GM18502 (cell line): Measurements from ENCODE around the gene ZNF385C.
A peak's percentile ranks its signal among the peaks of the same experiment; 100 is the strongest.

ENCODE experiments used
- ATAC-seq: cut with Tn5 transposase; IDR thresholded peaks from one replicate; pipeline ENCODE4 v1.9.1; 2021; ENCODE audit warnings: mild to moderate bottlenecking; ENCODE audit not compliant: unreplicated experiment, poor library complexity

Gene ZNF385C

DNA sequence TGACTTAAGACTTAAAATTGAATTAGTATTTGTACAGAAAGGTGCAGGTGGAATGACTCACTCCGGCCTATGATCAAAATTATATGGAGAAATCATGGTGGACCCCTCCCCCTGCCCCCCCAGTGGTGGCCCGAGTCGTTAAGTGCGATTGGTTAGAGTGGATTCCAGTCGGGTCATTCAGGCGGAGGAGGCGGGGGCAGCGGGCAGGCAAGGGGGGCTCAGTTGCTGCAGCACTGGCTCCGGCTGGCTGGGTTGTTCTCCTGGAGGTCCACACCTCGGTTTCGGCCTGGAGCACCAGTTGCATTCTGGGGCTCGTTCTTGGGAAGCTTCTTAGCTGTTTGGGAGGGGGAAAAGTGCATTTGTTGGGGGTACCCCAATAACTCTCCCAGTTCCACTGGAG lies 27.3 kb upstream of the ZNF385C start:
- no peak for ATAC-seq

DNA sequence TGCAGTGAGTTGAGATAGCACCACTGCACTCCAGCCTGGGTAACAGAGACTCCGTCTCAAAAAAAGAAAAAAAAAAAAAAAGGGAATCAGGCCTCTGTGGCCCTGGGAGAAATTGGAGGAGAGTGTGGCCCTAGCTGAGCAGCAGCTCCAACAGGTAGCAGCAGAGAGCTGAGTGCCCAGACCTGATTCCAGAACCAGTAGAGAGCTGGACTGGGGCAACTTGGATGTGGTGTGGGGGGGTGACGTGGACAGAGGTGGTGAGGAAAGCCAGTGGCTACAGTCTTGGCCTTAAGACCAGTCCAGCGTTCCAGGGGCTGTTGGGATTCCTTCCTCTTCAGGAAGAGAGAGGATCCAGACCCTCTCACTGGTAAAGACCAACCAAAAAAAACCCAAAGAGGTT lies 26.0 kb upstream of the ZNF385C start:
- no peak for ATAC-seq

DNA sequence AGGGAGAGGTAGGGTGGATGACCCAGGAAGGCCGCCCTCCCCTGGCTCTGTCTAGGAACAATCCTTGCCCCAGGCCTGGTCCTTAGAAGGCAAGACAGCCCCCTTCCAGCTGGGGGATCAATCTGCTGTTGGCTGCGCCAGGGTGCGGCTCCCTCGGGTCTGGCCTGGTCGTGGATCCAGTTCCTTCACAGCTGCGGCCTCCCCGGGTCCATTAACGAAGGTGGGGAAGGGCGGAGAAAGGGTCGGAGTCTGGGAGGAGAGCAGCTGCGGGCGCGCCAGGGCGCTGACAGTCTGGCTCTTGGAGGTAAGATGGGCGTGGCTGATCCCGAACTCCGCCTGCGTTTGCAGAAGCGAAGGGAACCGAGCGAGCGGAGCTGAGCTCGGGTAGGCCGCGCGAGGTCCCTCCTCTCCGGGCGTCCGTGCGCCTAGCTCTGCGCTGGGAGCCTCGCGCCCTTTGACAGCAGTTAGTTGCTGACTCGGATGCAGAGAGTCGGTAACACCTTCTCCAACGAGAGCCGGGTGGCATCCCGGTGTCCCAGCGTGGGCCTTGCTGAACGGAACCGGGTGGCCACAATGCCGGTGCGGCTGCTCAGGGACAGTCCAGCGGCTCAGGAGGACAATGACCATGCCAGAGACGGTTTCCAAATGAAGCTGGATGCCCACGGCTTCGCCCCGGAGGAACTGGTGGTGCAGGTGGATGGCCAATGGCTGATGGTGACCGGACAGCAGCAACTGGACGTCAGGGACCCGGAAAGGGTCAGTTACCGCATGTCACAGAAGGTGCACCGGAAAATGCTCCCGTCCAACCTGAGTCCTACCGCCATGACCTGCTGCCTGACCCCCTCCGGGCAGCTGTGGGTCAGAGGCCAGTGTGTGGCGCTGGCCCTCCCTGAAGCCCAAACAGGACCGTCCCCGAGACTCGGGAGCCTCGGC lies 24.4 kb upstream of the ZNF385C start, which contains the start of gene HSPB9:
Gene HSPB9, plus strand, starts transcription at position 434 of the 933 bp plus-strand sequence. Its CDS starts 47 bp downstream, at position 481.
- no peak for ATAC-seq

DNA sequence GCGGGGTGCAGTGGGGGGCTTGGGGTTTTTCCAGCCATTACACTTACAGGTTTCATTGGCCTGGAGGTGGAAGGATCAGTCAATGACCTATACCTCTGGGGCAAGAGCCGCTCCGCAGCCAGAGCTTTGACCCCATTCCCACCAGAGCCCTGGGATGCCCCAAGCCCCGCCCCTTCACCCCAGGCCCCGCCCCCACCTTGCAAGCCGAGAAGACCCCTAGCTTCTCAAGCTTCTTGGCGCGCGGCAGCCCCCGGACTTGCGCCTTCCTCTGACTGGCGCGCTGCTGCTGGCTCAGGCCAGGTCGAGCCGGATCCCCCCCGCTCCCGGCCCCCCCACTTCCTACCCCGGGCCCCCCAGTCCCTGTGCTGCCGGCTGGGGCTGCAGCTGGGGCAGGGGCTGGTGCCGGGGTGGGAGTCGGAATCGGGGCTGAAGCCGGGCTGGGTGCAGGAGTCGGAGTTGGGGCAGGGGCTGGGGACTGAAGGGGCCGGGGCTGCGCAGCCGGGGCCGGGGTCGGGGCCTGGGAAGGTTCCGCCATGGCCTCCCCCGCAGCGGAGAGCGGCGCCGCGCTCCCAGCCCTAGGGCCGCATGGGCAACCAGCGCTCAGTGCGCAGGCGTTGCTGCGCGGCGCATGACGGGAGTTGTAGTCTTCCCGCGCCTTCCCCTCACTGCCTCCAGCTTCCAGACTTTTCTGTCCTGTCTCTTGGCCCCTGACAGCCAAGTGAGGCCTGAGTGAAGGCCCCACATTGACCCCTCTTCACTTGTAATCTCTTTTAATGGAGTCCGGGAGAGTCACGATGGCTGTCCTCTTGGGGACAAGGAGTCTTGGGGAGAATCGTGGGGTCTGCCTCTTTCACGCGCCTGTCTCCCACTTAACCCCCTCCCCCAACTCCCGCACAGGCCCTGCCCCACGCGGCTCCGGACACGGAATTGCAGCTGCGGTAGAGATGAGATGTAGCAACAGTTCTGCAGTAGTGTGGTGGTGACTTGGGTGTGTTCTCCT lies 22.8 kb upstream of the ZNF385C start, which contains the start of gene KAT2A:
Gene KAT2A, minus strand, starts transcription at position 598 of the 1,000 bp plus-strand sequence. Its CDS starts 63 bp downstream, at position 535.
- ATAC-seq = peak; percentile 74

DNA sequence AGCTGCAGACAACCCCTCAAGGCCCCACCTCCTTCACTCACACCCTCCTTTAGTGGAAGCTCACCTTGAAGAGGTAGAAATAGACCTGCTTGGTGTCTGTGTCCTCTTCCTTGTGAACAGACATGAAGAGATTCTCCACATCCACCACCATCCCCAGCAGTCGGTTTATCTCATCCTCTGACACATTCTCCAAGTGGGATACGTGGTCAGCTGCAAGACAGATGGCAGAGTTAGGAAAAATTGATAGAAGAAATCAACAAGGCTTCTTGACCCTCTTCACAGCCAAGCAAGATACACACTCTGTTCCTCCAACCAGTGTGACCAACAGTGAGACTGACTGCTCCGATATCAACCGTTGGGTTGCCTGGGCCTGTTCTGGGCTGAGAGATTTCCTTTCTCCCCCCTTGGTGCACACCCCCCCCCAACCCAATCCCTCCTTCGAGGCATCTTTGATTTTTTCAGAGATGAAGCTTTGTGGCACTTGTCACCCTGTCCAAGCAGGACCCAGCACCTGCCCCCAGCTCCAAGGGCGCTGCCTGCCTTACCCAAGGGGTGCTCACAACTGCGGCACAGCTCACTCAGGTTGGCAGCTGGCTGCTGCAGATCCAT lies 22.0 kb upstream of the ZNF385C start:
- no peak for ATAC-seq

DNA sequence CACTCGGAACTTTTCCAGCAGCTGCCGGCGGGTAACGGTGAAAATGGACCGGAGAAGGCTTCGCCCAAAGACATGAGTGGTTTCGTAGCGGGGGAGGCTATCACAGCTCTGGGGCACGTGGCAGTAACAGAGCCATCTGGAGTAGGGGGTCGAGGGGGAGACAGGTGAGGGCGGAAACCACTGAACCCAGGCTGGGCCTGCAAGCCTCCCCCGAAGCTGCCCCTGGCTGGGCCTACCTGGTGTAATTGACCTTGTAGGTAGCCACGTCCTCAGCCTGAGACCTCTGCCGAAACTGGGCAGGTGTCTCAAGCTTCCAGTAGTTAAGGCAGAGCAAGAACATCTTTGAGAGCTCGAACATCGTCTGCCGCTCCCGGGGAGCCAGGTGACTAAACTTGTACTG lies 21.0 kb upstream of the ZNF385C start:
- ATAC-seq = no peak

DNA sequence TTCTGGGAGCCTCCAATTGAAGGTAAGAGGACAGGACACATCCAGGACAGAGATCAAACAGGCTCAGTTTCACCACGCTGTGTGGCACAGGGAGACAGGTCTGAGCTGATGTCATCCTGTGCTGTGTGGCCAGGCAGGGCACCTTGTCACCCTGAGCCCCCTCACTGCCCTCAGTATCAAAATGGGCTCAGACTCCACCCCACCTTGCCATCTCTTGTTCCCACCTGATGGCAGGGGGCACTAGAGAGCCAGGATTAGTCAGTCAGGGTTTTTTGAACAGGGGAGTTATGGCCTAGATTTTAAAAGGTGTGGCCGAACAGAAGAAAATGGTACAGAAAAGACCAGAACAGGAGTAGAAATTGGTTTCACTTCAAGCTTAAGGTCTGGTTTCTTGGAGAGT lies 20.3 kb upstream of the ZNF385C start:
- ATAC-seq = no peak

DNA sequence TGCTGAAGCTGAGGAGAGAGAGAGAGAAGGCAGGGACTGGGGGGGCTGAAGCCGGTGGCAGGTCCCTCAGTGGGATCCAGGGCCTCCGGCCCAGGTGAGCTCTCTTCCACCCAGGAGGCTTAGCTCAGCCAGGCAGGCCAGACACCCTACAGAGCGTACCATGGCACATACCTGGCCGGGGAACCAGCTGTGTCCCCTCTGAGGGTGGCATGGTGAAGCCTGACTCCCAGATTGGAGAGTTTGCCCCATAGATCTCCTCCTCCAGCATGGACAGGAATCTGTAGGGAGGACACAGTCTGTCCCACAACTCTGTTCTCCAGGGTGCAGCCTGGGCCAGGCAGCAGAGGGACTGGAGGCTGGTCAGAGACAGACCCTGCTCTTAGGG lies 19.8 kb upstream of the ZNF385C start:
- no peak for ATAC-seq

DNA sequence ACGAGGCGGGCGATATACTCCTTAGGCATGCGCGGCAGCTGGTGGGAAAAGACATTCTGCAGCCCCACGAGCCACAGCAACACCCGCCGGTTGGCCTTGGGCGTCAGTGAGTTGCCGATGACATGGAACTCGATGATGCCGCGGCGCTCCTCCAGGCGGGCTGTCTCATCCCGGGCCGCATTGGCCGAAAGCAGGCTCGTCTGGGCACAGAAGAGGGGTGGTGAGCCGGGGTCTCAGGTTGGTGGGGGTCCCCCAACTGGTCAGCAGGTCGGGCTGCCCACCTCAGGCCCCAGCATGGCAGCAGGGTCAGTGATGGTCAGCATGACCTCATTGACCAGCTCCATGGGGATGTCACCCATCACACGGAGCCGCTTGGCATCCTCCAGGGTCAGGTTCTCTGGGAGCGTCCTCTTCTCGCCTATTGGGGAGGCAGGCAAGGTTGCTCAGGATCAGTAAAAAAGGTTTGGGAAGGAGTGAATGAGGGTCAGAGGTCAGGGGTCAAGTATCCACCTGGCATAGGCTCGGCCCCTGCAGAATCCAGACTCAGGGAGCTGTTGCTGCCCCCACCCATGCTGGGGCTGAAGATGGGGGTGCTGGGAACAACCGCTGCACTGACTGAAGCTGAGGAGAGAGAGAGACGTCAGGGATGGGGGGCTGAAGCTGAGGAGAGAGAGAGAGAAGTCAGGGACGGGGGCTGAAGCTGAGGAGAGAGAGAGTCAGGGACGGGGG lies 19.3 kb upstream of the ZNF385C start:
- no peak for ATAC-seq

DNA sequence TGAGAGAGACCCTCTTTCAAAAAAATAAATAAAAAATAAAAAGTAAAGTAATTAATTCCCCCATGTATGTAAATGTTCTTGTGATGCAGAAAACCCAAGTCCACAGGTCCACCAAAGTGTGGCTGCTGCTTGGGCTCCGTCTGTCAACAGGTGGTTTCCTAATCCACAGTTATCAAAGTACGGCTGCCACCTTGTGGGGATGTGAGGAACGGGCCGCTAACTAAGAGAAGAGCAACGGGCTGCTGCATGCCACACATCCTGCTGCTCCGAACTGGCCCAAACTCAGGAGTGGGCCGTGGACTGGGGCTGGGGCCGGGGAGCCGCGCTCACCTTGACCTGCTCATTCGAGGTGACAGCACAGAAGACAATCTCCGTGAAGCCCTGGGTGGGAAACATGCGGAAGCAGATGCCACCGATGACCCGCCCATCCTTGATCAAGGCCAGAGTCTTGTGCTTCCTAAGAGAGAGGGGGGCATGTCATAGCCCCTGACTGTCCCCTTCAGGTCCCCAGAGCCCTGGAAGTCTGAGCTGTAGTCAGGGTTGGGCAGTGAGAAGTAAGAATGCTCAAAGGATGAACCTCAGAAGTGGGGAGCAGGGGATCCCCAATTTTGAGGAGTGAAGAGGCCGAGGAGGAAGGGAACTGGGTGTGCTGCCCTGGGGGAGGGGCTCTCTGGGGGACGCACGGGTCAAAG lies 18.6 kb upstream of the ZNF385C start:
- no peak for ATAC-seq

DNA sequence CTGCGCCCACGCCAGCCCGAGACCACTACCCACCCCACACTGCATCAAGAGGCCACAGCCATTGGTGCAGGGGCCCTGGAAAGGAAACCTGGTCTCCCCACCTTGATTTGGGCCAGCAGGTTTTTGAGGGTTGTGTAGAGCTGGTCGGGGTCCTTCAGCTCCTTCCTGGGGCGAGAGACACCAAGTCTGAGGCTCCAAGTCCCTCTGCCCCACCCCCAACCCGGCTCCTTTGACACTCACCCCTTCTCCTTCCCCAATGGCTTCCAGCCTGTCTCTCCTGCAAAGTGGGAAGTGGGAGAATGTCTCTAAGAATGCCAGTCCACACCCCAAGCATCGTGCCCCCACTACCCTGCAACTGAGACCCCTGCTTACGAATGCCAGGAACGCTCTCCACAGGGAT lies 15.8 kb upstream of the ZNF385C start:
- no peak for ATAC-seq

DNA sequence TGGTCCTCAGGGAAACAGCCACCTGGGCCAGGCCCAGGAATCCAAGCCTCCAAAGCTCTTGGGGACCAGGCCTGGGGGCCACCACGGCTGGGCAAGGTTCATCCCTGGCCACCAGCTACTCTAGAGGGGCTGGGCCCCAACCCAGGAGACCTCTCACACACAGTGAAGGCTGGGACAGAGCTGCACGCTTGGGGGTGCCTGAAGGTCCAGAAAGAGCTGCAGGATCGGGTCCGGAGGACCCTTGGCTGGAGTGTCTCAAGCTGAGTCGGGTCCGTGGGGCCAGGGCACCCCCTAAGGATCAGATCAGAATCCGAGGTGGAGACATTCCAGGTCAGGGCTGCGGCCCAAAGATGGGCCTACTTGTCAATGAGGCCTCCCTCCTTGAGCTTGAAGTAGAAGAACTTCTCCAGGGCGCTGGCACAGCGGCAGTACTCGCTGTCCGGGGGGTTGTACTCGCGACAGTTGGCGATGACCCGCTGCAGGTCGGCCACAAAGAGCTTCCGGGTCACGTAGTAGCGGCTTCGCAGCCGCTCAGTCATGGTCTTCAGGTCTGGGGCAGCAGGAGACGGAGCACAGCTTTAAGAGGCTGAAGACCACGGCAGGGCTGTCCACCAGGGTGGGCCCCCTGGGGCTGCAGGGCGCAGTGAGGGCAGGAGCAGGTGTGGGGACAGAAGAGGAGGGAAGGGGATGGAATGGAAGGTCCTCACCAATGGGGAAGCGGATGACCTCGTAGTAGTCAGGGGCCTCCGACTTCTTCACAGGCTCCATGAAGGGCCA lies 15.2 kb upstream of the ZNF385C start:
- ATAC-seq = no peak

DNA sequence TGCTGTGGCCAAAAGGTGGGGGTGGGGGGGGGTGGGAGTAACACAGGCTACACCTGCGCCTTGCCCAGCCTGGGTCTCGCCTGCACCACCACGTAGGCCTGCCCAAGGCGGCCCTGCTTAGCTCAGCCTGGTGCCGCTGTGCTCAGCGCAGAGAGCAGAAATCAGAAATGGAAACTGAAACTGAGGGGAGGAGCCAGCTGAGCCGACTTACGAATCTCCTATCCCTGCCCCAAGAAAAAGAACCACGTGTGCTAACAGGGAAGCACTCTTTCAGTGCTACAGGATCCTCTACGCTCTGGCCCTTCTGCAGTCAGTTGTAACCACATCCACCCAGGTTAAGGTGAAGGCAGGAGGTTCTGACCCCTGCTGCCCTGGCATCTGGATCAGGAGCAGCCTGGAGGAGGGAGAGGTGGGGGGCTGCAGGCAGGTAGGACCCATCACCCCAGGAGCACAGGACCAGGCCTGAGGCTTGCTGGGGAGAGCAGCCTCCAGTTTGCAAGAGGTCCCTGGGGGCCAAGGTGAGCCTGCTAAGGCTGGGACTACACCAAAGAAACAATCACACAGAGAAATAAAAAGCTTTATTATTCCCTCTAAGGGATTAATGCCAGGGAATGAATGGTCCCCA lies 14.4 kb upstream of the ZNF385C start, which contains the start of gene DHX58:
Gene DHX58, minus strand, starts transcription at position 163 of the 625 bp plus-strand sequence. CDS start 822 bp downstream, outside the sequence.
- peak; percentile 73 for ATAC-seq

DNA sequence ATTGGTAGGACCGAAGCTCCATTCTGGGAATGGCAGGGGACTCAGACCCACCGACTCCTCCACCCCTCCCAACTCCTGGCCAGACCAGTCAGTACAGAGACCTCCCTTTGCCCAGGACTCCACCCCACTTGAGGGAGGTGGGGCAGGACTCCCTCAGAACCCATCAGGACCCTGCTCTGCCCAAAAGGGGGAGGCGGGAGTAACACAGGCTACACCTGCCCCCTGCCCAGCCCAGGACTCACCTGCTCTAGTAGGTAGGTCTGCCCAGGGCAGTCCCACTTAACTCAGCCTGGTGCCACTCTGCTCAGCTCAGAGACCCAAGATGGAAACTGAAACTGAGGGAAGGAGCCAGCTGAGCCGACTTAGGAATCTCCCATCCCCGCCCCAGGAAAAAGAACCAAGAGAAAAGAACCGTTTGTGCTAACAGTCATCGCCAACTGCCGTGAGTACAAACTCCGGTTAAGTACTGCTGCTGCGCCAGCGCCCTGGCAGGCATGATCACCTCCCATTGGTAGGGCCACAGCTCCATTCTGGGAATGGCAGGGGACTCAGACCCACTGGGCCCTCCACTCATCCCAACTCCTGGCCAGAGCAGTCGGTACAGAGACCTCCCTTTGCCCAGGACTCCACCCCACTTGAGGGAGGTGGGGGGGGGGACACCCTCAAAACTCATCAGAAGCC lies 13.7 kb upstream of the ZNF385C start:
- ATAC-seq = peak; percentile 11

DNA sequence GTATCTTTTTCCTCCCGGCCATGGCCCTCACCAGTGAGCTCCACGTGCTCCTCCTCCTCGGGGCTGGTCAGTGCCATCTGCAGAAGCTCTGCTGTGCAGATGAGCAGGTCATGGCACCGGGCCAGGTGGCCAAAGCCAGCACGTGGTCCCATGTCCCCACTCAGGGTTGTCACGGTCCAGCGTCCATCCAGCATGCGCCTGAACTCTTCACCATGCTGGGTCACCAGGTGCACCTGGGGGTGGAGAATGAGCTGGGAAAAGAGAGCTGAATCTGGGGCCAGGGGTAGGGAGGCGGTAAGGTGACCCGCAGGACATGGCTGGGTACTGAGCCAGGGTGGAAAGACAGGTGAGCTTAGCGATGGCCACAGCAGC lies 13.0 kb upstream of the ZNF385C start:
- ATAC-seq = no peak

DNA sequence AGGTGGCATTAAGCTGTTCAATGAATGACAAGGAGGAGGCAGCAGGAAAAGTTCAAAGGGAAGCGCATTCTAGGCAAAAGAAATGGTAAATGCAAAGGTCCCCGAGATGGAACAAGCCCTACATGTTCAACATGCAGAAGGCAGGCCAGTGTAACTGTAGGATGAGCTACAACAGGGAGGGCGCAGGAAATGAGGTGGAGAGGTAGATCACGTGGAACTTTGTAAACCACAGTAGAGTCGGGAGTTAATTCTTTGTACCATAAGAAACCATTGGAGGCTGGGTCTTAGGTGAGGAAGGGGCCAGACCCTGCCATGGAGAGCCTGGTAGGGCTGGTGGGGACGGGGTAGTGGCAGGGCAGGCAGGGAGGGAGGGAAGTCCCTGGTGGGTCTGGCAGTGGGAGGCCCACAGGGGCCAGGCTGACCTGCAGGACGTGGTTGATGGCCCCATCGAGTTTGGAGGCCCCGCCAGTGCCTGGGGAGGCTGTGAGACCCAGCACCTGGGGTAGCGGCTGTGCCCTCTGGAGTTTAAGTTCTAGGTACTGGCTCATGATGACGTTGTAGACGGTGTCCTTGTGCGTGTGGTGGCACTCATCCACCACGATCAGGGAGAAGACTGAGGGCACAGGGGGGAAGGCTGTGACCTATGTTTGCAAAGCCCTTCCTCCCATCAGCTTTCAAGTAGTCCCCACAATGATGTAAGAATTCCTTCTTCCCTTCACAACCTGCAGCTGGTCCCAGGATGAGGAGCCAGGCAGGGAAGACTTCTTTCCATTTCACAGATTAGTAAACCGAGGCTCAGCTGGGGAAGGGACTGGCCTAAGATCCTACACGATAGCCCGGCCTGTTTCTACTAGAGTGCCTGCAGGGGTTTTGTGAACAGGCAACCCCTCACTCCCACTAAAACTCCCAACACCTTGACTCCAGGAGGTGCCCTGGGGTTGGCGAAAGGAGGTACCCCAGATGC lies 12.3 kb upstream of the ZNF385C start:
- no peak for ATAC-seq
